ENCODE results near the gene CCNY.
"Not testable (repeated sequence)": the region's sequence is repeated elsewhere in the genome, so short reads cannot be mapped to it uniquely, and the experiment has no call there.

CCNY gene

DNA sequence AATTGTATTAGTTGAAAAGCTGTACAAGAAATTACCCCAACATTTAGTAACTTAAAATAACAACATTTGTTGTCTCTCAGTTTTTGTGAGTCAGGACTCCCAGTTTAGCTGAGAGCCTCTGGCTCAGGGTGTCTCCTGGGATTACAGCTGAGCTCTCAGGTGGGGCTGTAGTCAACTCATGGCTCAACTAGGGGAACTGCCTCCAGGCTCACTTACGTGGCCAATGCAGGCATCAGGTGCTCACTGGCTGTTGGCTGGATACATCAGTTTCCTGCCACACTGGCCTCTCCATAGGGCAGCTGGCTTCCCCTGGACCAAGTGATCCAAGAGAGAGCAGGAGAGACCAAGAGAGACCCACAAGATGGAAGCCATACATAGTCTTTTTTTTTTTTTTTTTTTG lies 17.5 kb downstream of the CCNY start:
- Histone ChIP-seq H2AFZ (ENCODE audit: low read length) (no peak overlapping the region), H3K18ac (ENCODE audit: low read length) (no peak overlapping the region), H3K9me3 (replicated peaks in 1 of 2; ENCODE audit: control insufficient read depth in 2 of 2, insufficient read depth in 1 of 2, low read depth in 1 of 2, low read length in 2 of 2) (peaks cover 0 to 7% of the 10 kb centered on the region in 2 donors), H3K9ac (ENCODE audit: low read depth, low read length, poor library complexity) (no peak overlapping the region), H3K27ac (replicated peaks; ENCODE audit: low read length) (no peak overlapping the region), H3K4me2 (ENCODE audit: insufficient read depth, low read length, poor library complexity, severe bottlenecking) (no peak overlapping the region), H4K8ac (ENCODE audit: low read depth, low read length) (no peak overlapping the region), H3K4ac (ENCODE audit: low read length) (no peak overlapping the region), H4K91ac (ENCODE audit: low read depth, low read length, poor library complexity) (no peak overlapping the region), H3K79me1 (ENCODE audit: low read depth, low read length) (peaks cover 2% of the 10 kb centered on the region), H2BK15ac (ENCODE audit: low read length) (no peak overlapping the region), H3K4me1 (ENCODE audit: control insufficient read depth in 2 of 2, insufficient read depth in 1 of 2, low read depth in 1 of 2, low read length in 2 of 2) (peaks cover 0 to 6% of the 10 kb centered on the region in 2 donors), H3K27me3 (ENCODE audit: control insufficient read depth in 3 of 3, insufficient read depth in 3 of 3, low read depth in 1 of 3, low read length in 3 of 3) (no peaks in the 10 kb centered on the region), H3K14ac (ENCODE audit: low read length) (no peak overlapping the region), H2BK120ac (ENCODE audit: low read depth, low read length) (no peak overlapping the region), H3K4me3 (ENCODE audit: low read length in 2 of 2) (no peak overlapping the region), H3K36me3 (replicated peaks in 1 of 2; ENCODE audit: control insufficient read depth in 2 of 2, insufficient read depth in 2 of 2, low read length in 2 of 2) (no peaks in the 10 kb centered on the region), H3K23ac (ENCODE audit: low read depth, low read length, poor library complexity) (no peak overlapping the region), H2BK5ac (ENCODE audit: low read length) (no peak overlapping the region), H2AK5ac (ENCODE audit: low read depth, low read length) (no peak overlapping the region), H2BK12ac (ENCODE audit: low read length) (no peak overlapping the region)
- no peak for DNase-seq (ENCODE audit: low spot score)
- WGBS, 2 donors (ENCODE audit: extremely low coverage in 2 of 2, insufficient read length in 2 of 2, insufficient replicate concordance in 1 of 2) = no CpG with 5 or more reads among the region's 1 CpG

DNA sequence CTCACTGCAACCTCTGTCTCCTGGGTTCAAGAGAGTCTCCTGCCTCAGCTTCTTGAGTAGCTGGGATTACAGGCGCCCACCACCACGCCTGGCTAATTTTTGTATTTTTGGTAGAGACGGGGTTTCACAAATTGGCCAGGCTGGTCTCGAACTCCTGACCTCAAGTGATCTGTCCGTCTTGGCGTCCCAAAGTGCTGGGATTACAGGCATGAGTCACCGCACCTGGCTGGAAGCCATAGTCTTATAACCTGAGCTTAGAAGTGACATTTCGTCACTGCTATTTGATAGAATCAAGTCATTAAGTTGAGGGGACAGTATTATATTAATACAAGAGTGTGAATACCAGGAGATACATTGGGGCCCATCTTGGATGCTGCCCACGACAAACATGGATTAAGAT lies 17.9 kb downstream of the CCNY start:
- H3K4me2 ChIP-seq (ENCODE audit: insufficient read depth, low read length, poor library complexity, severe bottlenecking); H3K4ac ChIP-seq (ENCODE audit: low read length); H3K9ac ChIP-seq (ENCODE audit: low read depth, low read length, poor library complexity); H3K4me1 ChIP-seq (ENCODE audit: control insufficient read depth in 2 of 2, insufficient read depth in 1 of 2, low read depth in 1 of 2, low read length in 2 of 2); H4K91ac ChIP-seq (ENCODE audit: low read depth, low read length, poor library complexity); DNase-seq (ENCODE audit: low spot score); H3K23ac ChIP-seq (ENCODE audit: low read depth, low read length, poor library complexity); H2AK5ac ChIP-seq (ENCODE audit: low read depth, low read length); H3K14ac ChIP-seq (ENCODE audit: low read length); H3K36me3 ChIP-seq (replicated peaks in 1 of 2; ENCODE audit: control insufficient read depth in 2 of 2, insufficient read depth in 2 of 2, low read length in 2 of 2); H3K27me3 ChIP-seq (ENCODE audit: control insufficient read depth in 3 of 3, insufficient read depth in 3 of 3, low read depth in 1 of 3, low read length in 3 of 3); H3K79me1 ChIP-seq (ENCODE audit: low read depth, low read length); H3K18ac ChIP-seq (ENCODE audit: low read length); H2BK120ac ChIP-seq (ENCODE audit: low read depth, low read length); H2BK5ac ChIP-seq (ENCODE audit: low read length); H2AFZ ChIP-seq (ENCODE audit: low read length); H2BK12ac ChIP-seq (ENCODE audit: low read length); H3K9me3 ChIP-seq (replicated peaks in 1 of 2; ENCODE audit: control insufficient read depth in 2 of 2, insufficient read depth in 1 of 2, low read depth in 1 of 2, low read length in 2 of 2); H3K4me3 ChIP-seq (ENCODE audit: low read length in 2 of 2); H3K27ac ChIP-seq (replicated peaks; ENCODE audit: low read length); H4K8ac ChIP-seq (ENCODE audit: low read depth, low read length); H2BK15ac ChIP-seq (ENCODE audit: low read length): not testable (repeated sequence)
- WGBS, 2 donors (ENCODE audit: extremely low coverage in 2 of 2, insufficient read length in 2 of 2, insufficient replicate concordance in 1 of 2) = no CpG with 5 or more reads among the region's 9 CpGs

DNA sequence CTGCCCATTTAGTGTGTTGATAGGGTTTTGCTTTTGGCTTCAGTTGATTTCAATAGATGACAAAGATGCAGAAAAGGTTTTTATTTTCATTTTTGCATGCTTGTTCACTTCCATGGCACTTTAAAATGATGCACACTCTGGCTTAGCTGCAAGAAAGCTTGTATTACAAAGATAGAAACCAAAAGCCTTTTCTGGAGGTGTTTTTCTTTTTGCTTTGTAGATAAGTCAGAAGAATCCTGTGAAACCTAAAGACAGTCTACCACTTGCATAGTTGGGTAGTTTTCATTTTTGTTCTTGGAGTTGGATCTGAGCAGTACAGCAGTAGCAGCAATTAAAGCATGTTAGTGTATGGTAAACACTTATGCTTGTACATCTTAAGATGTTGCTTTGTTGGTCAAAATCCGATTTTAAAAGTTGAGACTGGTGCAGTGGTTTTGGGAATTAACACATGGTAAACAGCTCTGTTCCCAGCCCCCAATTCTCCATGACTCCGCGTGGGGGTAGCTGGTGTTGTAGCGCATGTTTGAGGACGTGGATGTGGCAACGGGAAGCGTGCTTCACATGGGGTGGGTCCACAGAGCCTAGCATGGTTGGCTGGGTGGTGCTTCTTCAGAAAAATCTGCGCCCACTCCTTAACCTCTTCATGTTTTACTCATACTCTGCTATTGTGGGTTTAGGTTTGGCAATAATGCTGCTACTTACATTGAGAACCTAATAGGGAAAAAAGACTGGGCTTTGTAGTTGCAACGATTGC lies 19.8 kb downstream of the CCNY start:
- Histone ChIP-seq H3K79me1 (ENCODE audit: low read depth, low read length) (no peaks in the 10 kb centered on the region), H3K9ac (ENCODE audit: low read depth, low read length, poor library complexity) (no peak overlapping the region), H2BK15ac (ENCODE audit: low read length) (no peak overlapping the region), H3K18ac (ENCODE audit: low read length) (no peak overlapping the region), H3K27ac (replicated peaks; ENCODE audit: low read length) (no peak overlapping the region), H2BK12ac (ENCODE audit: low read length) (no peak overlapping the region), H3K36me3 (replicated peaks in 1 of 2; ENCODE audit: control insufficient read depth in 2 of 2, insufficient read depth in 2 of 2, low read length in 2 of 2) (no peaks in the 10 kb centered on the region), H2BK120ac (ENCODE audit: low read depth, low read length) (no peak overlapping the region), H3K23ac (ENCODE audit: low read depth, low read length, poor library complexity) (no peak overlapping the region), H3K4me1 (ENCODE audit: control insufficient read depth in 2 of 2, insufficient read depth in 1 of 2, low read depth in 1 of 2, low read length in 2 of 2) (peaks cover 0 to 4% of the 10 kb centered on the region in 2 donors), H2AK5ac (ENCODE audit: low read depth, low read length) (no peak overlapping the region), H3K4me2 (ENCODE audit: insufficient read depth, low read length, poor library complexity, severe bottlenecking) (no peak overlapping the region), H2AFZ (ENCODE audit: low read length) (no peak overlapping the region), H2BK5ac (ENCODE audit: low read length) (no peak overlapping the region), H4K8ac (ENCODE audit: low read depth, low read length) (no peak overlapping the region), H3K9me3 (replicated peaks in 1 of 2; ENCODE audit: control insufficient read depth in 2 of 2, insufficient read depth in 1 of 2, low read depth in 1 of 2, low read length in 2 of 2) (peaks cover 0 to 7% of the 10 kb centered on the region in 2 donors), H3K4ac (ENCODE audit: low read length) (no peak overlapping the region), H3K4me3 (ENCODE audit: low read length in 2 of 2) (no peak overlapping the region), H3K14ac (ENCODE audit: low read length) (no peak overlapping the region), H3K27me3 (ENCODE audit: control insufficient read depth in 3 of 3, insufficient read depth in 3 of 3, low read depth in 1 of 3, low read length in 3 of 3) (no peaks in the 10 kb centered on the region), H4K91ac (ENCODE audit: low read depth, low read length, poor library complexity) (no peak overlapping the region)
- no CpG with 5 or more reads among the region's 9 CpGs for WGBS, 2 donors (ENCODE audit: extremely low coverage in 2 of 2, insufficient read length in 2 of 2, insufficient replicate concordance in 1 of 2)
- no peak for DNase-seq (ENCODE audit: low spot score)

DNA sequence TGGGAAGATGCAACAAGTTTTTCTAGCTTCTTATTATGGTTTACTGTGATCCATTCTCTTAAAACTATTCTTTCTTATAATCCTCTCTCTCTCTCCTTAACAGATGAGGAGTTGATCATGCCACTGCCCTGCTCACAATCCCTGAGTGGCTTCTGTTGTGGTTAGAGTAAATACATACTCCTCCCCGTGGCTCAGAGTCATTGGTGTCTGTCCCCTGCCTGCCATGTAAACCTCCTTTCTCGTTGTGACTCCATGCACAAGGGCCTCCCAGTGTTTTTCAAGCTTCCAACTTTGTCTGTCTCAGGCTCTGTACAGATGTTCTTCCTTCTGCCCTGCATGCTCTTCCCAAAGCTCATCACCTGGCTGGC lies 20.4 kb downstream of the CCNY start:
- Histone ChIP-seq H2BK5ac (ENCODE audit: low read length) (no peak overlapping the region), H3K9ac (ENCODE audit: low read depth, low read length, poor library complexity) (no peak overlapping the region), H3K18ac (ENCODE audit: low read length) (no peak overlapping the region), H3K4me3 (ENCODE audit: low read length in 2 of 2) (no peak overlapping the region), H2BK15ac (ENCODE audit: low read length) (no peak overlapping the region), H3K79me1 (ENCODE audit: low read depth, low read length) (no peaks in the 10 kb centered on the region), H3K27me3 (ENCODE audit: control insufficient read depth in 3 of 3, insufficient read depth in 3 of 3, low read depth in 1 of 3, low read length in 3 of 3) (no peaks in the 10 kb centered on the region), H2BK12ac (ENCODE audit: low read length) (no peak overlapping the region), H3K27ac (replicated peaks; ENCODE audit: low read length) (no peak overlapping the region), H3K9me3 (replicated peaks in 1 of 2; ENCODE audit: control insufficient read depth in 2 of 2, insufficient read depth in 1 of 2, low read depth in 1 of 2, low read length in 2 of 2) (peaks cover 0 to 7% of the 10 kb centered on the region in 2 donors), H2AK5ac (ENCODE audit: low read depth, low read length) (no peak overlapping the region), H3K4me1 (ENCODE audit: control insufficient read depth in 2 of 2, insufficient read depth in 1 of 2, low read depth in 1 of 2, low read length in 2 of 2) (peaks cover 0 to 4% of the 10 kb centered on the region in 2 donors), H3K23ac (ENCODE audit: low read depth, low read length, poor library complexity) (no peak overlapping the region), H4K91ac (ENCODE audit: low read depth, low read length, poor library complexity) (no peak overlapping the region), H3K14ac (ENCODE audit: low read length) (no peak overlapping the region), H3K4ac (ENCODE audit: low read length) (no peak overlapping the region), H4K8ac (ENCODE audit: low read depth, low read length) (no peak overlapping the region), H2AFZ (ENCODE audit: low read length) (no peak overlapping the region), H3K4me2 (ENCODE audit: insufficient read depth, low read length, poor library complexity, severe bottlenecking) (no peak overlapping the region), H2BK120ac (ENCODE audit: low read depth, low read length) (no peak overlapping the region), H3K36me3 (replicated peaks in 1 of 2; ENCODE audit: control insufficient read depth in 2 of 2, insufficient read depth in 2 of 2, low read length in 2 of 2) (no peaks in the 10 kb centered on the region)
- WGBS, 2 donors (ENCODE audit: extremely low coverage in 2 of 2, insufficient read length in 2 of 2, insufficient replicate concordance in 1 of 2) = no CpG with 5 or more reads among the region's 2 CpGs
- no peak for DNase-seq (ENCODE audit: low spot score)
